Activated CD8-positive, alpha-beta memory T cell treated with anti-CD3 and anti-CD28 coated beads for 36 hours (primary cell): ENCODE measurements around the gene PGS1. TPM values are rescaled to one million over a fixed set of nuclear protein-coding genes. Genes with fewer than 3 reads are reported as not detected.

Experiments used
- CTCF ChIA-PET: fragments of 350-600 bp; sonication (Branson Sonifier 250); formaldehyde crosslinking; loops from one replicate; lab custom pipeline; 2021; ENCODE audit warnings: antibody characterized with exemption; lab: Charles Lee
- POLR2A ChIA-PET: fragments of 350-600 bp; sonication (Branson Sonifier 250); formaldehyde crosslinking; loops from one replicate; lab custom pipeline; 2021; ENCODE audit warnings: antibody characterized with exemption; lab: Charles Lee
- total RNA-seq, 2 experiments: library from RNA; stranded (reverse); gene quantifications; one replicate each; pipeline ENCODE4 v1.2.3, GENCODE V29; 2021

PGS1 gene
- total RNA-seq, 2 experiments from 2014 or later = 54.1 to 54.3 TPM

- ChIA-PET CTCF (interaction anchor here (1.9 kb wide), 1 partner anchor 13 kb away, joined by 7 read pairs; no protein-coding TSS in a partner anchor), POLR2A (no interaction called here)
Measured at GRCh38 chr17:78409191-78409928, 30.9 kb downstream of the PGS1 start.

- CTCF ChIA-PET = interaction anchor here (1.5 to 1.9 kb wide), 3 partner anchors 11 to 64 kb away, joined by 4 to 7 read pairs (median 5); no protein-coding TSS in a partner anchor
- POLR2A ChIA-PET = no interaction called here
Measured at GRCh38 chr17:78411241-78411857, 32.9 kb downstream of the PGS1 start.

DNA sequence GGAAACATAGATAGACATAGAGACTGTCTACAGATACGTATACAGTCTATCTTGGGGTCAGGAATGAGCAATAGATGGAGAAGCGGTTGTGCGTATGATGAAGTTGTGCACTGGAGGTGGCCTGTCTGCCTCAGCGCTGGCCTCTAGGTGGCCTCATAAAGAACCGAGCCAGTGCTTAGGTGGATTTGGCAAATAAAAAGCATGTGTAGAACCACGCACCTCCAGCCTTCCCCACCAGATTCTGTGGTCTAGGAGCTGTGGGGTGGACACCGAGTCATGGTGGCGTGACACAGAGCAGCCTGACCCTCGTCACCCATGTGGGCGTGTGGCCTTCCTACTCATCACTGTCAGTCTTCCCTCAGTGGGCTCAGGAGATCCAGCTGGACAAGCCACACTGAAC is 34.0 kb downstream of the PGS1 start:
- ChIA-PET CTCF (interaction anchor here (0.6 to 1.7 kb wide), 7 partner anchors 10 to 219 kb away, joined by 3 to 5 read pairs (median 4); partner anchors contain the start of gene PGS1), POLR2A (interaction anchor here (0.9 to 1.1 kb wide), 3 partner anchors 28 to 150 kb away, joined by 4 to 7 read pairs (median 7); no protein-coding TSS in a partner anchor)

- POLR2A ChIA-PET = no interaction called here
- CTCF ChIA-PET = interaction anchor here (1.0 to 1.3 kb wide), 3 partner anchors 9 to 63 kb away, joined by 3 to 4 read pairs (median 3); no protein-coding TSS in a partner anchor
Measured at GRCh38 chr17:78414178-78415162, 36.0 kb downstream of the PGS1 start.

GRCh38 chr17:78415821-78416711 is 37.6 kb downstream of the PGS1 start:
- POLR2A ChIA-PET = no interaction called here

GRCh38 chr17:78416791-78417530 is 38.5 kb downstream of the PGS1 start:
- CTCF ChIA-PET = interaction anchor here (0.6 to 3.0 kb wide), 4 partner anchors 56 to 166 kb away, joined by 3 to 16 read pairs (median 4); no protein-coding TSS in a partner anchor
- POLR2A ChIA-PET = no interaction called here

More at GRCh38 chr17:78415821-78416711, 37.6 kb downstream of the PGS1 start:
- CTCF ChIA-PET = interaction anchor here (1.3 to 3.0 kb wide), 2 partner anchors 55 to 125 kb away, joined by 4 to 16 read pairs; no protein-coding TSS in a partner anchor

- CTCF ChIA-PET = interaction anchor here (0.6 to 3.0 kb wide), 4 partner anchors 36 to 167 kb away, joined by 3 to 16 read pairs (median 4); no protein-coding TSS in a partner anchor
- POLR2A ChIA-PET = interaction anchor here (0.7 kb wide), 1 partner anchor 36 kb away, joined by 3 read pairs; no protein-coding TSS in a partner anchor
Measured at GRCh38 chr17:78417531-78417909, 39.1 kb downstream of the PGS1 start.

- ChIA-PET POLR2A (interaction anchor here (0.7 kb wide), 1 partner anchor 37 kb away, joined by 3 read pairs; no protein-coding TSS in a partner anchor), CTCF (interaction anchor here (1.0 to 3.0 kb wide), 5 partner anchors 15 to 167 kb away, joined by 3 to 16 read pairs (median 4); no protein-coding TSS in a partner anchor)
Measured at GRCh38 chr17:78418326-78419026, 40.0 kb downstream of the PGS1 start.

GRCh38 chr17:78419970-78420815 is 41.7 kb downstream of the PGS1 start:
- CTCF ChIA-PET = interaction anchor here (2.5 to 5.4 kb wide), 3 partner anchors 38 to 132 kb away, joined by 19 to 59 read pairs (median 24); partner anchors contain the start of gene SOCS3
- POLR2A ChIA-PET = no interaction called here

DNA sequence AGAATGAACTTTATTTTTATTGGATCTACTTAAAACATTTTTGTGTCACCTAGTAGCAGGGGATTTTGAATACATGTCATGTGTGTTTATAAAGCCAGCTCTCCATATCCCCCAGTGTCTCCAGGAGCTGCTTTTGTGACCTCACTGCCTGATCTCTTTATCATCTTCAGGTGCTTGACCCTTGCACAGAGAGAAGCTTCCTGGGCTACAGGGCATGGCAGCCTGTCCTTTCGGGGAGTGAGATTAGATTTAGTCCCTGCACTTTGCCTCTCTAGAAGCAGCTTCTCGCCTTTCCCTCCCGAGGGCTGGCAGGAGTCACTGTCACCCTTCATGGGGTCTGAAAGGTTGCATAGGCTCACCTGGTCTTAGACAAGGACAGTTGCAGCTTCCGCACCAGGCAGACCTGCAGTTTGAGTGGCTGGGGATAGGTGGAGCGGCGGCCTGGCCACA is 42.7 kb downstream of the PGS1 start:
- ChIA-PET CTCF (interaction anchor here (0.7 to 5.4 kb wide), 10 partner anchors 9 to 170 kb away, joined by 4 to 59 read pairs (median 7); partner anchors contain the start of gene SOCS3), POLR2A (no interaction called here)

GRCh38 chr17:78421534-78422266 is 43.3 kb downstream of the PGS1 start:
- CTCF ChIA-PET = interaction anchor here (0.6 to 5.4 kb wide), 20 partner anchors 9 to 415 kb away, joined by 3 to 59 read pairs (median 5); partner anchors contain the start of genes PGS1 and SOCS3
- POLR2A ChIA-PET = no interaction called here

DNA sequence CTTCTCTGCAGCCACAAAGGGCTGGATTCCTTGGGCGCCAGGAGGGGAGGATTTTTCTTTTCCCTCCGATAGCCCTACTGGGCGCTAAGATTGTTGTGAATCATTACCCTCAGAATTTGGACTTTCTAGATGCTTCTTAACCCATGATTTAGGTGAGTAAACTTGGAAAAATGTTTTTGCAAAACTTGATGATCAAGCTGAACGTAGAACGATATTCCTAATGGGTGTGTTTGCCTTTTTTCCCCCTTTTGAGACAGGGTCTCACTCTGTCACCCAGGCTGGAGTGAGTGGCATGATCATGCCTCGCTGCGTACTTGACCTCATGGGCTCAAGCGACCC is 43.8 kb downstream of the PGS1 start:
- CTCF ChIA-PET = interaction anchor here (0.6 to 5.4 kb wide), 20 partner anchors 10 to 416 kb away, joined by 3 to 59 read pairs (median 4); partner anchors contain the start of genes PGS1 and SOCS3
- POLR2A ChIA-PET = no interaction called here

DNA sequence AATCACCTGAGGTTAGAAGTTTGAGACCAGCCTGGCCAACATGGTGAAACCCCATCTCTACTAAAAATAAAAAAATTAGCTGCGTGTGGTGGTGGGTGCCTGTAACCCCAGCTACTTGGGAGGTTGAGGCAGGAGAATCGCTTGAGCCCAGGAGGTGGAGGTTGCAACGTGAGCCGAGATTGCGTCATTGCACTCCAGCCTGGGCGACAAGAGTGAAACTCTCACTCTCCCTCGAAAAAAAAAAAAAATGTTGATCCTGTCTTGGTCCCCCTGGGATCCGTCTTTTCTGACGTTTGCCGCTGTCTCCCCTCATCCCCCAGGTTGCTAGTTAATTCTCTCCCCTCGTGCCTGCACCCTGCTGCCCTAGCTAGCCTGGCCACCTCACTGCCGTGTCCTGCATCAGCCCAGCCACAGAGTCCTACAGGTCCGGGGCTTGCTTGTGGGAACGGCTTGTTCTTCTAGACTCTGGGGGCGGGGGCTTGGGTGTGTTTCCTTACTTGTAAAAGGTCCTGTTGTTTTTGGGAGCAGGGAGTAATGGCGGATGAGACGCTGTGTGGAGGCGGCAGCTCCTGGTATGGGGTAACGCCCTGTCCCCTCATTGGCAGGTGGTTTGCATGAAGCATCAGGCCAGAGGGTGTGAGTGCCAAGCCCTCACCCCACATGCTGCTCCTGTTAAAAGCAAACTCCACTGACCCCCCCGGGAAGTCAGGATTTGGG is 44.6 kb downstream of the PGS1 start:
- ChIA-PET CTCF (interaction anchor here (1.0 to 5.4 kb wide), 14 partner anchors 8 to 262 kb away, joined by 3 to 59 read pairs (median 4); partner anchors contain the start of gene SOCS3), POLR2A (no interaction called here)
